HG03520 (cell line): ENCODE results near the gene VGLL3.

Source experiments
- ATAC-seq: cut with Tn5 transposase; IDR thresholded peaks from one replicate; pipeline ENCODE4 v1.9.1; 2021; ENCODE audit warnings: mild to moderate bottlenecking, moderate library complexity; ENCODE audit not compliant: unreplicated experiment

VGLL3 gene

GRCh38 chr3:86951322-86951721 lies 39.6 kb downstream of the VGLL3 start:
- no peak for ATAC-seq

GRCh38 chr3:86950717-86951116 lies 40.2 kb downstream of the VGLL3 start:
- no peak for ATAC-seq

DNA sequence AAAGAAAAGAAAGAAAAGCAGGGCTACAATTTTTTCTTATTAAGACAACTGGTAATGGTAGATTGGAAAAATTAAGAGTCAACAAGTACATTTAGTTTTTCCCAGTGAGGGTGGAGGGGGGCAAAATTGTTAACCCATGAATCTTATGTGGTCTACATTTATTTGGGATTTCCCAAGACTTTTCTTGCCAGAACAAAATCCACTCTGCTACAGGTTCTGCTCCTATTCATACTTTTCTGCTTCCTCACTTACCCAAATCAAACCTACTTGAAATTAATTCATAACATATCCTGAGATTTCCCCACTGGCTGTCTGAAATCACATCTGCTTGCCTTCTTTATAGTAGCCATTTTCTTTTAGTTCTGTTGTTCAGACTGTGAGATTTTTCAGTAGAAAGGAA lies 41.1 kb downstream of the VGLL3 start:
- ATAC-seq = no peak

DNA sequence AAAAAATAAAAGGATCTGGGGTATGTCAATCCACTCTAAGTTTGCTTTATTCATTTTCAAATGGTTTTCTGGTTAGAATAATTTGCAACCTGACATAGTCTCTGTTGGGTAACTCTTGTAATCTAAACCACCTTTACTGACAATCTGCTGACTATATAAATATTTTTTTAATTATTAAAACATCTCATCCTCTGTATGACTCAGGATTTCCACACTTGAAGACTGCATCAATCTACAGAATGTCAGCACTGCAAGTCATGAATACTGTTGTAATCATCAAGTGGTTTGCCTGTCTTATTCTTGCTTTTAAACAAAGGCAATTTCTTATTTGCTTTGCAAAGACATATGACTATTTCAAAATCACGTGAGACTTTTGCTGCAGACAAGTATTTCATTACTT lies 42.1 kb downstream of the VGLL3 start:
- no peak for ATAC-seq

DNA sequence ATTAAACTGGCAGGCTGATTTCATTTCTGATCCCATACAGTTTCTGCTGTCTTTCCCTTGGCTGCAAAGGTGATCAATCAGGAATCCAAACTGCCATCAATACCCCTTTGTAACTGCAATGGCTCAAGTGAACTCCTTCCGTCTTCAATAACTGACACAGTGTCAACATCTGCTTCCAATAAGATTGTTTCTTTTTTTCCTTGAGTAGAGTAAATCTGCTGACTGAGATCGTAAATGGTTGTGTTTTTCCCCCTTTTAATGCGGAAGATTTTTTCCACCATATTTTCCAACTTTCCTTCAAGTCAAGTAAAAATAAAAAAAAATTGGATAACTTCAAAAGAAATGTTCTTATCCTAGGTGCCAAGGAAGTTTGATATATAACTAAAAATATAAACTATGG lies 48.7 kb downstream of the VGLL3 start:
- ATAC-seq = no peak

GRCh38 chr3:86938416-86939105 lies 52.4 kb downstream of the VGLL3 start:
- no peak for ATAC-seq

GRCh38 chr3:86937306-86937791 lies 53.6 kb downstream of the VGLL3 start:
- ATAC-seq = no peak

DNA sequence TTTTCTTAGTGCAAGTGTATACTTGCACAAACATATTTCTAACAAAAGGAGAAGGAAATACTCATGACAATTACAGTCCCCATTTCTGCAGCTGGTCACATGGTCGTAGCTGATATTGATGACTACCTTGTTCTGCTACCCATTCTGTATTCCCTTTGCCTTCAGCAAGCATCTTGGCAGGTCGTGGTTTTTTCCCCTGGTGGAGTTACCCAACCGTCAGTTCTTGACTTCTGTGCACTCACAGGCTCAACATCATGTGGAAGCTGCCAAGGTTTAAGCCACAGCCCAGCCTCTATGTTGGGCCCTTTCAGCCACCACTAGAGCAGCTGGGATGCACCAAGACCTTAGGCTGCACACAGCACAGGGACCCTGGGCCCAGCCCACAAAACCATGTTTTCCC lies 56.1 kb downstream of the VGLL3 start:
- ATAC-seq = no peak

GRCh38 chr3:86930831-86931230 lies 60.1 kb downstream of the VGLL3 start:
- no peak for ATAC-seq

DNA sequence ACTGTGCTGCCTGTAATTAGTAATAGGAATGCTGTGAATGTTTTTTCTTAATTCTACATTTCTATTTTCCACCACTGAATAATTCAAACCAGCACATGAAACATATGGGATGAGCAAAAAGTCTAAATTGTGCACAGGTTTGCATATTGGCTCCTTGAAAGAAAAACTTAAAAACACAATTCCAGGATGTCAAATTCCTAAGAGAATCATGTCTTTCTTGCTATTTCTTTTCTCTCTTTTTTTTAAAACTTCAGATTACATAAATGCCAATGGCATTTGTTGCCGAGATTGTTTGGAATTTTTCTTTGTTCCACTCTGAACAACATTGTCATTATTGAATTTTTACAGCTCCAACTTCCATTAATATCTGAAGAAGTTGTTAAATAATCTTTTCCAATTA lies 60.8 kb downstream of the VGLL3 start:
- ATAC-seq = no peak

- no peak for ATAC-seq
Measured at GRCh38 chr3:86929046-86929445, 61.9 kb downstream of the VGLL3 start.

GRCh38 chr3:86923071-86923491 lies 67.9 kb downstream of the VGLL3 start:
- ATAC-seq = no peak

DNA sequence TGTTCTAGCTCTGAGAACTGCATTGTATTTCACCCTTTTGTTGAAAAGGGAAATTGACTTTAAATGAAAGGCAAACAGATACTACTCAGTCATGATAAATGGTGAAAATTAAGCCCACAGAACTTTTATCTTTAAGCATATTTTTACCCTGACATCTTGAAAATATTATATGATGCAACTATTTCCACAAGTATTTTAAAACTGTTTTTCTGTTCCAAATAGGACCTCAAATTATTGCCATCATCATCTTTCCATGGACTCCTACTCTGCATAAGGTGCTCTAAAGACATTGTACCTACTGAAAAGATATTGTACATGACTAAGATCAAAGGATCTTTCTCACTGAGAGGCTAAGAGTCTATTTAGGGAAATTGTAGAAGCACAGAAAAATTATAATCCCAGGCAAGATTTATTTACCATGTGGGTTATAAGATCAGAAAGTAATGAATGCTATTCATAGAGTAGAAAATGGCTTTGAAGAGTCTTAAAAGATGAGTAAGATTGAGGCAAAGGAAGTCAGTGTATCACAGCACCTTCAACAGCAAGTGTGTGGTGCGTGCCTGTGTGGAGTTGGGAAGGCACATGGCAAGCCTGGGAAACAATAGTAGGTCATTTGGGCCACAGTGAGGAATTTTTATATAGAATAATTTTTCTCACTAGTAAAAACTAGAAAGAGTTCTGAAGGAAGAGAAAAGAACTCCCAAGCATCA lies 68.8 kb downstream of the VGLL3 start:
- ATAC-seq = no peak

DNA sequence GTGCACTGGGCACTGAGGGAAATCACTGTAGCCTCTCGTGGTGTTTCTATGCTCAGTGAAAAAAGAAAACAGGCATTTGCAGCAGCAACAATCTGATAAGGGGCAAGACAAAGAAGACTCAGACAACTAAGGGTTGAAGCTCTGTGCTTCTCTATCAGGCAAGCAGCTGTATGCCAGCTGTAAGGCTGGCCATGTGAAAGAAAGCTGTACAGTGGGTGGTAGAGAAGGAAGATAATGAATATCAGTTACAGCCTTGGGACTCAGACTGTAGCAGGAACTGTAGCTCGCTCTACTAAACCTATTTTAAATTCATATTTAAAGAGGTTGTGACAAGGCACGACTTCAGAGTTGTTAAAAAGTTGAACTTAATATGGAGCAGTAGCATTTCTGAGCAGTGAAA lies 76.3 kb downstream of the VGLL3 start:
- no peak for ATAC-seq

GRCh38 chr3:86913160-86913559 lies 77.8 kb downstream of the VGLL3 start:
- ATAC-seq = no peak

- ATAC-seq = no peak
Measured at GRCh38 chr3:86895202-86895601, 95.7 kb downstream of the VGLL3 start.

GRCh38 chr3:86890741-86891396 lies 100.1 kb downstream of the VGLL3 start:
- no peak for ATAC-seq
